H1 (cell line): Measurements from ENCODE around the gene CHRDL1. TPM values are rescaled to one million over a fixed set of nuclear protein-coding genes. Genes with fewer than 3 reads are reported as not detected.

Experiments used
- CTCF ChIA-PET: fragments of 300-600 bp; sonication (Branson Sonifier 250); formaldehyde crosslinking; loops from one replicate; lab custom pipeline; 2021; ENCODE audit not compliant: partially characterized antibody; lab: Charles Lee
- POLR2A ChIA-PET: fragments of 300-600 bp; sonication (Branson Sonifier 250); formaldehyde crosslinking; loops from one replicate; lab custom pipeline; 2021; ENCODE audit warnings: inconsistent platforms; ENCODE audit not compliant: partially characterized antibody; lab: Charles Lee
- DNase-seq, 2 experiments: peaks; one replicate each; pipeline versions ENCODE4 v3.0.0 to v3.0.0-alpha.2; 2010 to 2022; ENCODE audit warnings: low spot score in 2 of 2, low read depth in 1 of 2, mixed read lengths in 1 of 2
- FAIRE-seq: peaks from 2 replicates; lab custom pipeline; 2011; peaks lifted over from hg19 to GRCh38; lab: Jason Lieb, UNC
- H2AFZ ChIP-seq: 2 replicates; pipeline ENCODE4 v1.8.1; 2012; ENCODE audit warnings: low read length, inconsistent platforms
- H2AK5ac ChIP-seq: 2 replicates; pipeline ENCODE4 v1.6.1; 2013; ENCODE audit warnings: low read depth, low read length
- H2BK120ac ChIP-seq: replicated peaks from 2 replicates; pipeline ENCODE3; 2013; ENCODE audit warnings: low read depth, low read length, inconsistent platforms
- H2BK12ac ChIP-seq: 2 replicates; pipeline ENCODE4 v1.6.1; 2013; ENCODE audit warnings: low read depth, low read length
- H2BK15ac ChIP-seq: 2 replicates; pipeline ENCODE4 v1.6.1; 2013; ENCODE audit warnings: low read length
- H2BK20ac ChIP-seq: 2 replicates; pipeline ENCODE4 v1.6.1; 2013; ENCODE audit warnings: low read length
- H2BK5ac ChIP-seq: 2 replicates; pipeline ENCODE4 v1.6.1; 2013; ENCODE audit warnings: low read depth, low read length
- H3K14ac ChIP-seq: 2 replicates; pipeline ENCODE4 v1.6.1; 2013; ENCODE audit warnings: inconsistent platforms; ENCODE audit not compliant: insufficient read length
- H3K18ac ChIP-seq: 2 replicates; pipeline ENCODE4 v1.6.1; 2013; ENCODE audit warnings: low read length; ENCODE audit errors: extremely low read depth
- H3K23ac ChIP-seq: 2 replicates; pipeline ENCODE4 v1.6.1; 2013; ENCODE audit warnings: inconsistent platforms; ENCODE audit not compliant: insufficient read length
- H3K23me2 ChIP-seq: 2 replicates; pipeline ENCODE4 v1.6.1; 2013; ENCODE audit warnings: low read depth, low read length
- H3K27ac ChIP-seq: 2 replicates; pipeline ENCODE4 v1.6.1; 2011; ENCODE audit warnings: low read depth, low read length, inconsistent platforms
- H3K27me3 ChIP-seq, 4 experiments: replicated peaks in 1 of 4; 1 replicate in 1 of 4; 2 replicates in 3 of 4; pipeline versions ENCODE4 v1.6.1 to v1.8.1; 2011 to 2013; ENCODE audit warnings: low read length in 3 of 4, mild to moderate bottlenecking in 3 of 4, inconsistent platforms in 2 of 4, mixed read lengths in 2 of 4, moderate library complexity in 1 of 4; ENCODE audit not compliant: control insufficient read depth in 3 of 4, insufficient read depth in 3 of 4; ENCODE audit errors: extremely low read depth in 1 of 4
- H3K36me3 ChIP-seq, 4 experiments: 2 replicates each; pipeline versions ENCODE4 v1.6.1 to v1.8.1; 2011 to 2013; ENCODE audit warnings: mild to moderate bottlenecking in 4 of 4, low read length in 3 of 4, moderate library complexity in 2 of 4, control low read depth in 1 of 4, inconsistent platforms in 1 of 4; ENCODE audit not compliant: insufficient read depth in 4 of 4, control insufficient read depth in 2 of 4
- H3K4ac ChIP-seq: replicated peaks from 2 replicates; pipeline ENCODE3; 2013; ENCODE audit warnings: low read length, low read depth, mixed read lengths, inconsistent platforms; ENCODE audit not compliant: insufficient read length
- H3K4me1 ChIP-seq, 4 experiments: replicated peaks in 1 of 4; 1 replicate in 1 of 4; 2 replicates in 3 of 4; pipeline versions ENCODE4 v1.6.1 to v1.8.1; 2011 to 2013; ENCODE audit warnings: low read length in 3 of 4, inconsistent platforms in 2 of 4, mixed read lengths in 1 of 4; ENCODE audit not compliant: insufficient read depth in 4 of 4, control insufficient read depth in 3 of 4
- H3K4me2 ChIP-seq, 2 experiments: 2 replicates each; pipeline versions ENCODE4 v1.6.1 to v1.8.1; 2011 to 2013; ENCODE audit warnings: low read depth in 2 of 2, low read length in 2 of 2, control low read depth in 1 of 2, inconsistent platforms in 1 of 2, mild to moderate bottlenecking in 1 of 2; ENCODE audit not compliant: insufficient read depth in 1 of 2
- H3K4me3 ChIP-seq, 4 experiments: fragments of 200-600, 300-600 bp in 1 of 4; sonication (generic), shearing (Covaris generic), sonication (Bioruptor Twin) in 1 of 4; 2 replicates each; pipeline versions ENCODE4 v1.5.1 to v1.8.1; 2011 to 2016; ENCODE audit warnings: low read length in 4 of 4, low read depth in 3 of 4, control low read depth in 2 of 4, inconsistent platforms in 2 of 4, mild to moderate bottlenecking in 2 of 4, mixed read lengths in 1 of 4, moderate library complexity in 1 of 4; ENCODE audit not compliant: insufficient read depth in 2 of 4; ENCODE audit errors: extremely low read depth in 1 of 4
- H3K56ac ChIP-seq: replicated peaks from 2 replicates; pipeline ENCODE3; 2013; ENCODE audit warnings: low read depth, mild to moderate bottlenecking, mixed read lengths, low read length, inconsistent platforms; ENCODE audit not compliant: insufficient read length
- H3K79me1 ChIP-seq: 2 replicates; pipeline ENCODE4 v1.6.1; 2013; ENCODE audit warnings: low read depth, low read length, control low read depth
- H3K79me2 ChIP-seq, 2 experiments: 2 replicates each; pipeline versions ENCODE4 v1.6.1 to v1.8.1; 2012 to 2013; ENCODE audit warnings: low read length in 2 of 2, mild to moderate bottlenecking in 2 of 2, inconsistent platforms in 1 of 2; ENCODE audit not compliant: insufficient read depth in 2 of 2, control insufficient read depth in 1 of 2
- H3K9ac ChIP-seq, 4 experiments: replicated peaks in 1 of 4; 1 replicate in 1 of 4; 2 replicates in 3 of 4; pipeline versions ENCODE4 v1.6.1 to v1.8.1; 2011 to 2013; ENCODE audit warnings: low read depth in 3 of 4, low read length in 3 of 4, control low read depth in 2 of 4, mild to moderate bottlenecking in 2 of 4, moderate library complexity in 2 of 4, inconsistent platforms in 1 of 4; ENCODE audit errors: extremely low read depth in 1 of 4
- H3K9me3 ChIP-seq, 2 experiments: 2 replicates each; pipeline versions ENCODE4 v1.6.1 to v1.8.1; 2012 to 2013; ENCODE audit warnings: mild to moderate bottlenecking in 2 of 2, moderate library complexity in 2 of 2, control low read depth in 1 of 2, inconsistent platforms in 1 of 2, low read depth in 1 of 2, low read length in 1 of 2, mixed read lengths in 1 of 2; ENCODE audit not compliant: insufficient read depth in 2 of 2
- H4K20me1 ChIP-seq, 2 experiments: replicated peaks in 1 of 2; 2 replicates each; pipeline versions ENCODE3 to v1.8.1; 2011 to 2013; ENCODE audit warnings: inconsistent platforms in 2 of 2, low read length in 2 of 2, mild to moderate bottlenecking in 1 of 2; ENCODE audit not compliant: insufficient read depth in 2 of 2, control insufficient read depth in 1 of 2
- H4K5ac ChIP-seq: 2 replicates; pipeline ENCODE4 v1.6.1; 2013; ENCODE audit warnings: low read length, low read depth, mixed read lengths, inconsistent platforms; ENCODE audit not compliant: insufficient read length
- H4K8ac ChIP-seq: 2 replicates; pipeline ENCODE4 v1.8.0; 2013; ENCODE audit warnings: mild to moderate bottlenecking, moderate library complexity, low read length, inconsistent platforms; ENCODE audit not compliant: insufficient read depth; ENCODE audit errors: extremely low read depth
- H4K91ac ChIP-seq: replicated peaks from 2 replicates; pipeline ENCODE3; 2013; ENCODE audit warnings: low read length, mixed read lengths, inconsistent platforms; ENCODE audit not compliant: insufficient read length
- SP1 ChIP-seq: IDR thresholded peaks from 2 replicates; pipeline ENCODE4 v1.6.1; 2011; ENCODE audit warnings: low read depth, low read length
- WGBS, 2 experiments: shearing (Covaris generic) in 1 of 2; methylation state at CpG; one replicate each; pipeline versions ENCODE4 v1.1.6 to v1.1.7; 2013 to 2015; ENCODE audit warnings: low lambda C conversion rate in 2 of 2, mixed read lengths in 2 of 2, inconsistent platforms in 1 of 2, low coverage in 1 of 2, missing lambda C conversion rate in 1 of 2; ENCODE audit not compliant: insufficient replicate concordance in 2 of 2, insufficient coverage in 1 of 2, insufficient read length in 1 of 2; ENCODE audit errors: extremely low coverage in 1 of 2, missing lambda C conversion rate in 1 of 2; 5-methylcytosine and 5-hydroxymethylcytosine counted together
- polyA plus RNA-seq, 7 experiments: library from polyadenylated mRNA; depleted of rRNA in 3 of 7; stranded (reverse) in 5 of 7; unstranded in 2 of 7; fragments of >200 nt in 5 of 7; fragments of 200-250 nt in 2 of 7; gene quantifications; 1 replicate in 5 of 7; 2 replicates in 1 of 7; 4 replicates in 1 of 7; pipeline versions ENCODE4 v1.2.1 to v1.2.3, GENCODE V29; 2011 to 2013; ENCODE audit warnings: missing spikeins in 2 of 7, mixed read lengths in 2 of 7
- total RNA-seq: library from RNA; stranded (reverse); fragmentation: NEBNext Ultra II Directional; extraction: Animal tissue kit (Norgen Biotek cat#: 25700); gene quantifications from 2 replicates; pipeline ENCODE4 v1.2.1, GENCODE V29; 2021
- TF ChIP-seq, protein P1 (sequence below): IDR thresholded peaks from 2 replicates; pipeline ENCODE4 v1.6.1; 2011; ENCODE audit warnings: low read length, improper control_type of control experiment

Gene CHRDL1
- total and polyA plus RNA-seq, 2 of the 8 experiments (the other 6 are each of a cell fraction or from before 2014, with no cell fraction given): 5.6 to 15.6 TPM

DNA sequence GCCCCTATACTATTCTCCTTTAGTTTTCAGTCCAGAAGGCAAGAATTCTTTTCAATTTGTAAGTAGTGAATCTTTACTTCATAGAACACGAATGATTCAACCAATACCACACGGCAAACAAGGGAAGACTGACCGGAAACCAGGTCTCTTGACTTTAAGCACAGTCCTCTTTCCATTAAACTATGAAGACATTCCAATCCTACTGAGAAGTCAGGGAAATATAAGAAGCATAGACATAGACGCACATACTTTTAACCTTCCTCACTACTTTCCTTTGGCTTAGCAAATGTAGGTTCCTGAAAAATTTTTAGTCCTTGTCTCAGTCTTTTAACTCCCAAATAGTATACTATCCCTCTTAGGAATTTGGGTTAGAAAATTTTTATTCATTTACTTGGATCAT lies 9.1 kb downstream of the CHRDL1 start:
- Histone ChIP-seq H4K5ac (no peak overlapping the region), H3K4me3 (no peak overlapping the region), H3K9me3 (no peaks in the 10 kb centered on the region), H3K27ac (no peak overlapping the region), H2BK120ac (no peak overlapping the region), H3K14ac (no peak overlapping the region), H3K4me1 (no peaks in the 10 kb centered on the region), H3K23me2 (no peaks in the 10 kb centered on the region), H3K56ac (no peak overlapping the region), H3K4ac (no peak overlapping the region), H3K9ac (no peak overlapping the region), H2BK20ac (no peak overlapping the region), H3K4me2 (no peak overlapping the region), H4K20me1 (no peaks in the 10 kb centered on the region), H2BK5ac (no peak overlapping the region), H2BK15ac (no peak overlapping the region), H3K79me2 (no peaks in the 10 kb centered on the region), H3K18ac (no peak overlapping the region), H3K23ac (no peak overlapping the region), H3K27me3 (no peaks in the 10 kb centered on the region), H3K36me3 (no peaks in the 10 kb centered on the region), H2AFZ (no peak overlapping the region), H4K8ac (no peak overlapping the region), H4K91ac (no peak overlapping the region), H2AK5ac (no peak overlapping the region), H3K79me1 (no peaks in the 10 kb centered on the region), H2BK12ac (no peak overlapping the region)
- DNase-seq (no peak), FAIRE-seq (no peak)
- WGBS, 2 experiments: 80% methylated on average over 3 of the region's 4 CpGs; no CpG with 5 or more reads in 1 of the 2 experiments
- CTCF ChIA-PET: no interaction called here
- POLR2A ChIA-PET: no interaction called here
- TF ChIP-seq, protein P1, sequence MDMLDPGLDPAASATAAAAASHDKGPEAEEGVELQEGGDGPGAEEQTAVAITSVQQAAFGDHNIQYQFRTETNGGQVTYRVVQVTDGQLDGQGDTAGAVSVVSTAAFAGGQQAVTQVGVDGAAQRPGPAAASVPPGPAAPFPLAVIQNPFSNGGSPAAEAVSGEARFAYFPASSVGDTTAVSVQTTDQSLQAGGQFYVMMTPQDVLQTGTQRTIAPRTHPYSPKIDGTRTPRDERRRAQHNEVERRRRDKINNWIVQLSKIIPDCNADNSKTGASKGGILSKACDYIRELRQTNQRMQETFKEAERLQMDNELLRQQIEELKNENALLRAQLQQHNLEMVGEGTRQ: no peak
- no peak for TF ChIP-seq SP1
